HepG2 (cell line): ENCODE measurements around the gene PTEN. TPM values are rescaled to one million over a fixed set of nuclear protein-coding genes. Genes with fewer than 3 reads are reported as not detected.
A peak's percentile ranks its signal among the peaks of the same experiment; 100 is the strongest.

Source experiments
- CC2D1A ChIP-seq: sonication (generic); formaldehyde crosslinking; IDR thresholded peaks from 2 replicates; pipeline ENCODE4 v1.8.1; 2023; ENCODE audit warnings: mild to moderate bottlenecking, missing genetic modification reagents
- CENPX ChIP-seq: sonication (generic); formaldehyde crosslinking; IDR thresholded peaks from 2 replicates; pipeline ENCODE4 v1.9.0; 2021; ENCODE audit warnings: mild to moderate bottlenecking, missing genetic modification reagents, moderate library complexity
- EHMT2 ChIP-seq: fragments of 200-600 bp; sonication (generic); IDR thresholded peaks from 2 replicates; pipeline ENCODE4 v1.7.0; 2017; ENCODE audit warnings: antibody characterized with exemption, low read depth, low read length, borderline replicate concordance
- HCFC1 ChIP-seq: fragments of 150-350 bp; IDR thresholded peaks from 2 replicates; pipeline ENCODE4 v1.6.1; 2014; ENCODE audit warnings: low read depth, low read length
- HMG20B ChIP-seq: conservative IDR thresholded peaks from 2 replicates; pipeline ENCODE4 v1.6.1; 2016; ENCODE audit warnings: missing genetic modification reagents, missing compliant biosample characterization
- KMT2B ChIP-seq: IDR thresholded peaks from 2 replicates; pipeline ENCODE4 v1.6.1; 2016; ENCODE audit warnings: missing genetic modification reagents, missing compliant biosample characterization
- NFRKB ChIP-seq: fragments of 450-650 bp; IDR thresholded peaks from 2 replicates; pipeline ENCODE4 v1.6.1; 2017
- PHF8 ChIP-seq: sonication (generic); formaldehyde crosslinking; IDR thresholded peaks from 2 replicates; pipeline ENCODE4 v1.5.0; 2020; ENCODE audit warnings: missing genetic modification reagents
- POLR2G ChIP-seq: fragments of 200-400 bp; formaldehyde crosslinking; IDR thresholded peaks from 2 replicates; pipeline ENCODE4 v1.6.1; 2018; ENCODE audit warnings: mild to moderate bottlenecking, low read depth, low read length, moderate library complexity
- WIZ ChIP-seq: sonication (generic); formaldehyde crosslinking; IDR thresholded peaks from 2 replicates; pipeline ENCODE4 v1.5.1; 2020; ENCODE audit warnings: mild to moderate bottlenecking, missing genetic modification reagents
- ZC3H4 ChIP-seq: sonication (generic); formaldehyde crosslinking; IDR thresholded peaks from 2 replicates; pipeline ENCODE4 v1.4.0; 2020; ENCODE audit warnings: missing genetic modification reagents, borderline replicate concordance
- ZMAT3 ChIP-seq: sonication (generic); formaldehyde crosslinking; conservative IDR thresholded peaks from 2 replicates; pipeline ENCODE4 v1.7.0; 2021; ENCODE audit warnings: missing genetic modification reagents
- ZNF570 ChIP-seq: sonication (generic); formaldehyde crosslinking; IDR thresholded peaks from 2 replicates; pipeline ENCODE4 v1.4.0; 2020; ENCODE audit warnings: mild to moderate bottlenecking, missing genetic modification reagents, borderline replicate concordance
- ZNF670 ChIP-seq: sonication (generic); formaldehyde crosslinking; IDR thresholded peaks from 2 replicates; pipeline ENCODE4 v1.8.0; 2022; ENCODE audit warnings: mild to moderate bottlenecking, missing genetic modification reagents, borderline replicate concordance
- ZNF672 ChIP-seq: sonication (generic); formaldehyde crosslinking; IDR thresholded peaks from 2 replicates; pipeline ENCODE4 v1.8.1; 2022; ENCODE audit warnings: missing genetic modification reagents
- ZNF773 ChIP-seq: sonication (generic); formaldehyde crosslinking; IDR thresholded peaks from 2 replicates; pipeline ENCODE4 v1.4.0; 2020; ENCODE audit warnings: missing genetic modification reagents, borderline replicate concordance
- polyA plus RNA-seq, 8 experiments: library from polyadenylated mRNA; depleted of rRNA in 3 of 8; stranded (reverse) in 7 of 8; unstranded in 1 of 8; fragments of >200 nt; fragmentation: Illumina TruSeq in 4 of 8; extraction: Trizol in 4 of 8; gene quantifications; 2 replicates each; pipeline versions ENCODE4 v1.2.1 to v1.2.3, GENCODE V29; 2011 to 2016; ENCODE audit warnings: low read depth in 4 of 8, missing spikeins in 1 of 8, mixed read lengths in 1 of 8; ENCODE audit not compliant: insufficient read depth in 1 of 8
- total RNA-seq, 5 experiments: library from RNA; depleted of rRNA; stranded (reverse); fragments of >200 nt; fragmentation: Illumina TruSeq; extraction: Trizol; gene quantifications; 2 replicates each; pipeline ENCODE4 v1.2.3, GENCODE V29; 2016; ENCODE audit warnings: low read depth in 1 of 5
- TF ChIP-seq, protein P1 (sequence below): sonication (generic); formaldehyde crosslinking; conservative IDR thresholded peaks from 2 replicates; pipeline ENCODE4 v1.8.1; 2023; ENCODE audit warnings: missing genetic modification reagents
- TF ChIP-seq, protein P2 (sequence below): sonication (generic); formaldehyde crosslinking; IDR thresholded peaks from 2 replicates; pipeline ENCODE4 v1.5.1; 2020; ENCODE audit warnings: missing genetic modification reagents, mild to moderate bottlenecking, borderline replicate concordance
- TF ChIP-seq, protein P3 (sequence below): sonication (generic); formaldehyde crosslinking; IDR thresholded peaks from 2 replicates; pipeline ENCODE4 v1.5.0; 2020; ENCODE audit warnings: mild to moderate bottlenecking, missing genetic modification reagents, moderate library complexity
- TF ChIP-seq, protein P4 (sequence below): sonication (generic); formaldehyde crosslinking; IDR thresholded peaks from 2 replicates; pipeline ENCODE4 v1.4.0; 2020; ENCODE audit warnings: mild to moderate bottlenecking, missing genetic modification reagents
- TF ChIP-seq, protein P5 (sequence below): sonication (generic); formaldehyde crosslinking; IDR thresholded peaks from 2 replicates; pipeline ENCODE4 v1.4.0; 2020; ENCODE audit warnings: low read depth, mild to moderate bottlenecking, missing genetic modification reagents

Gene PTEN
- total and polyA plus RNA-seq, 2 of the 13 experiments (the other 11 are each of a cell fraction or from before 2014, with no cell fraction given): 30.3 to 61.3 TPM

DNA sequence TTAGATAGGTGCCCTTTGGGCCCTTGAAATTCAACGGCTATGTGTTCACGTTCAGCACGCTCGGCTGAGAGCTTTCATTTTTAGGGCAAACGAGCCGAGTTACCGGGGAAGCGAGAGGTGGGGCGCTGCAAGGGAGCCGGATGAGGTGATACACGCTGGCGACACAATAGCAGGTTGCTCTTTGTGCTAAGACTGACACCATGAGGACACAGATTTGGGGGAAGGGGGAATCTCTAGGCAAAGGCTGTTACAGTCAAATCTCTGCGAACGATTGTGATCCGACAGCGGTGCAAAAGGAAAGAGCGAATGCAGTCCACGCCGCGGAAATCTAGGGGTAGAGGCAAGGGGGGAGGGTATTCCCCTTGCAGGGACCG is 759 bp upstream of the PTEN start (continued):
- TF ChIP-seq, protein P1, sequence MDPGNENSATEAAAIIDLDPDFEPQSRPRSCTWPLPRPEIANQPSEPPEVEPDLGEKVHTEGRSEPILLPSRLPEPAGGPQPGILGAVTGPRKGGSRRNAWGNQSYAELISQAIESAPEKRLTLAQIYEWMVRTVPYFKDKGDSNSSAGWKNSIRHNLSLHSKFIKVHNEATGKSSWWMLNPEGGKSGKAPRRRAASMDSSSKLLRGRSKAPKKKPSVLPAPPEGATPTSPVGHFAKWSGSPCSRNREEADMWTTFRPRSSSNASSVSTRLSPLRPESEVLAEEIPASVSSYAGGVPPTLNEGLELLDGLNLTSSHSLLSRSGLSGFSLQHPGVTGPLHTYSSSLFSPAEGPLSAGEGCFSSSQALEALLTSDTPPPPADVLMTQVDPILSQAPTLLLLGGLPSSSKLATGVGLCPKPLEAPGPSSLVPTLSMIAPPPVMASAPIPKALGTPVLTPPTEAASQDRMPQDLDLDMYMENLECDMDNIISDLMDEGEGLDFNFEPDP (CRISPR knock-in tag): no peak
- TF ChIP-seq CC2D1A (no peak), ZMAT3 (CRISPR knock-in tag) (no peak), EHMT2 (no peak), PHF8 (no peak), ZNF570 (CRISPR knock-in tag) (no peak), ZC3H4 (CRISPR knock-in tag) (no peak), HMG20B (no peak), ZNF773 (CRISPR knock-in tag) (no peak), ZNF670 (no peak; the same call in 1 of the 2 replicates), CENPX (CRISPR knock-in tag) (no peak), NFRKB (no peak), ZNF672 (CRISPR knock-in tag) (no peak), HCFC1 (no peak), WIZ (CRISPR knock-in tag) (no peak), KMT2B (no peak), POLR2G (no peak)
- TF ChIP-seq, protein P2, sequence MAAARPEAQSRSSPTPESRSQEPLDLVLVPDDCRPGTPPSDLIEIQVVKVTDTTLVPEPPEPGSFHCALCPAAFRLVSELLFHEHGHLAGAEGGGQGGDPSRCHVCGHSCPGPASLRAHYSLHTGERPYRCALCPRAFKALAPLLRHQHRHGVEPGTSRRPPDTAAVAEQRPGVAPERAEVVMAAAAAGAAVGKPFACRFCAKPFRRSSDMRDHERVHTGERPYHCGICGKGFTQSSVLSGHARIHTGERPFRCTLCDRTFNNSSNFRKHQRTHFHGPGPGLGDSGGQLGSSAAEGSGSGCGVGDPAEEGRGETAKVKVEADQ (CRISPR knock-in tag): peak; percentile 13; the same call in 1 of the 2 replicates
- TF ChIP-seq, protein P3, sequence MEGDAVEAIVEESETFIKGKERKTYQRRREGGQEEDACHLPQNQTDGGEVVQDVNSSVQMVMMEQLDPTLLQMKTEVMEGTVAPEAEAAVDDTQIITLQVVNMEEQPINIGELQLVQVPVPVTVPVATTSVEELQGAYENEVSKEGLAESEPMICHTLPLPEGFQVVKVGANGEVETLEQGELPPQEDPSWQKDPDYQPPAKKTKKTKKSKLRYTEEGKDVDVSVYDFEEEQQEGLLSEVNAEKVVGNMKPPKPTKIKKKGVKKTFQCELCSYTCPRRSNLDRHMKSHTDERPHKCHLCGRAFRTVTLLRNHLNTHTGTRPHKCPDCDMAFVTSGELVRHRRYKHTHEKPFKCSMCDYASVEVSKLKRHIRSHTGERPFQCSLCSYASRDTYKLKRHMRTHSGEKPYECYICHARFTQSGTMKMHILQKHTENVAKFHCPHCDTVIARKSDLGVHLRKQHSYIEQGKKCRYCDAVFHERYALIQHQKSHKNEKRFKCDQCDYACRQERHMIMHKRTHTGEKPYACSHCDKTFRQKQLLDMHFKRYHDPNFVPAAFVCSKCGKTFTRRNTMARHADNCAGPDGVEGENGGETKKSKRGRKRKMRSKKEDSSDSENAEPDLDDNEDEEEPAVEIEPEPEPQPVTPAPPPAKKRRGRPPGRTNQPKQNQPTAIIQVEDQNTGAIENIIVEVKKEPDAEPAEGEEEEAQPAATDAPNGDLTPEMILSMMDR (CRISPR knock-in tag): no peak
- TF ChIP-seq, protein P4, sequence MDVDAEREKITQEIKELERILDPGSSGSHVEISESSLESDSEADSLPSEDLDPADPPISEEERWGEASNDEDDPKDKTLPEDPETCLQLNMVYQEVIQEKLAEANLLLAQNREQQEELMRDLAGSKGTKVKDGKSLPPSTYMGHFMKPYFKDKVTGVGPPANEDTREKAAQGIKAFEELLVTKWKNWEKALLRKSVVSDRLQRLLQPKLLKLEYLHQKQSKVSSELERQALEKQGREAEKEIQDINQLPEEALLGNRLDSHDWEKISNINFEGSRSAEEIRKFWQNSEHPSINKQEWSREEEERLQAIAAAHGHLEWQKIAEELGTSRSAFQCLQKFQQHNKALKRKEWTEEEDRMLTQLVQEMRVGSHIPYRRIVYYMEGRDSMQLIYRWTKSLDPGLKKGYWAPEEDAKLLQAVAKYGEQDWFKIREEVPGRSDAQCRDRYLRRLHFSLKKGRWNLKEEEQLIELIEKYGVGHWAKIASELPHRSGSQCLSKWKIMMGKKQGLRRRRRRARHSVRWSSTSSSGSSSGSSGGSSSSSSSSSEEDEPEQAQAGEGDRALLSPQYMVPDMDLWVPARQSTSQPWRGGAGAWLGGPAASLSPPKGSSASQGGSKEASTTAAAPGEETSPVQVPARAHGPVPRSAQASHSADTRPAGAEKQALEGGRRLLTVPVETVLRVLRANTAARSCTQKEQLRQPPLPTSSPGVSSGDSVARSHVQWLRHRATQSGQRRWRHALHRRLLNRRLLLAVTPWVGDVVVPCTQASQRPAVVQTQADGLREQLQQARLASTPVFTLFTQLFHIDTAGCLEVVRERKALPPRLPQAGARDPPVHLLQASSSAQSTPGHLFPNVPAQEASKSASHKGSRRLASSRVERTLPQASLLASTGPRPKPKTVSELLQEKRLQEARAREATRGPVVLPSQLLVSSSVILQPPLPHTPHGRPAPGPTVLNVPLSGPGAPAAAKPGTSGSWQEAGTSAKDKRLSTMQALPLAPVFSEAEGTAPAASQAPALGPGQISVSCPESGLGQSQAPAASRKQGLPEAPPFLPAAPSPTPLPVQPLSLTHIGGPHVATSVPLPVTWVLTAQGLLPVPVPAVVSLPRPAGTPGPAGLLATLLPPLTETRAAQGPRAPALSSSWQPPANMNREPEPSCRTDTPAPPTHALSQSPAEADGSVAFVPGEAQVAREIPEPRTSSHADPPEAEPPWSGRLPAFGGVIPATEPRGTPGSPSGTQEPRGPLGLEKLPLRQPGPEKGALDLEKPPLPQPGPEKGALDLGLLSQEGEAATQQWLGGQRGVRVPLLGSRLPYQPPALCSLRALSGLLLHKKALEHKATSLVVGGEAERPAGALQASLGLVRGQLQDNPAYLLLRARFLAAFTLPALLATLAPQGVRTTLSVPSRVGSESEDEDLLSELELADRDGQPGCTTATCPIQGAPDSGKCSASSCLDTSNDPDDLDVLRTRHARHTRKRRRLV: no peak
- TF ChIP-seq, protein P5, sequence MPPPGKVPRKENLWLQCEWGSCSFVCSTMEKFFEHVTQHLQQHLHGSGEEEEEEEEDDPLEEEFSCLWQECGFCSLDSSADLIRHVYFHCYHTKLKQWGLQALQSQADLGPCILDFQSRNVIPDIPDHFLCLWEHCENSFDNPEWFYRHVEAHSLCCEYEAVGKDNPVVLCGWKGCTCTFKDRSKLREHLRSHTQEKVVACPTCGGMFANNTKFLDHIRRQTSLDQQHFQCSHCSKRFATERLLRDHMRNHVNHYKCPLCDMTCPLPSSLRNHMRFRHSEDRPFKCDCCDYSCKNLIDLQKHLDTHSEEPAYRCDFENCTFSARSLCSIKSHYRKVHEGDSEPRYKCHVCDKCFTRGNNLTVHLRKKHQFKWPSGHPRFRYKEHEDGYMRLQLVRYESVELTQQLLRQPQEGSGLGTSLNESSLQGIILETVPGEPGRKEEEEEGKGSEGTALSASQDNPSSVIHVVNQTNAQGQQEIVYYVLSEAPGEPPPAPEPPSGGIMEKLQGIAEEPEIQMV (CRISPR knock-in tag): no peak
